ENCODE results near the gene SLC9A3. TPM values are rescaled to one million over a fixed set of nuclear protein-coding genes. Genes with fewer than 3 reads are reported as not detected.

SLC9A3 gene
- total RNA-seq, 1 experiment from 2014 or later: 0.85 TPM

GRCh38 chr5:568061-568781 is 44.0 kb upstream of the SLC9A3 start:
- Mint-ChIP-seq H3K4me1 (peaks cover 6 to 12% of the 10 kb centered on the region in 2 experiments), H3K27me3 (ENCODE audit: low read depth) (peaks cover 35% of the 10 kb centered on the region), H3K27ac (no peak overlapping the region), H3K4me3 (no peak overlapping the region; a peak in 1 of 5 replicates), H3K9me3 (peaks cover 0 to 3% of the 10 kb centered on the region in 2 experiments; a peak in 1 of 5 replicates), H3K36me3 (ENCODE audit: insufficient read depth in 1 of 3, low read depth in 3 of 3) (no peaks in the 10 kb centered on the region)
- Histone ChIP-seq H3K23me2 (ENCODE audit: insufficient read length, low read depth, low read length, poor library complexity, severe bottlenecking) (no peaks in the 10 kb centered on the region), H3K56ac (ENCODE audit: insufficient read length, low read depth, low read length) (no peak overlapping the region), H4K5ac (ENCODE audit: insufficient read length, low read depth, low read length) (no peak overlapping the region), H3K4me1 (ENCODE audit: insufficient read depth, low read length) (no peaks in the 10 kb centered on the region), H4K91ac (ENCODE audit: insufficient read length, low read depth, low read length) (no peak overlapping the region), H3K4me2 (ENCODE audit: insufficient read depth, insufficient read length, low read length) (no peak overlapping the region), H4K20me1 (ENCODE audit: control insufficient read depth, insufficient read depth, insufficient read length) (no peaks in the 10 kb centered on the region), H3K18ac (ENCODE audit: insufficient read length, low read depth, low read length) (no peak overlapping the region), H3K23ac (ENCODE audit: insufficient read length, low read depth, low read length) (no peak overlapping the region), H4K8ac (replicated peaks; ENCODE audit: insufficient read length, low read depth, low read length) (no peak overlapping the region), H2BK15ac (ENCODE audit: low read depth, low read length) (no peak overlapping the region), H3K27ac (ENCODE audit: insufficient read length, low read depth, low read length) (no peak overlapping the region), H2BK20ac (ENCODE audit: low read depth, low read length, poor library complexity, severe bottlenecking) (no peak overlapping the region), H3K9me3 (ENCODE audit: control insufficient read depth, low read depth, low read length) (no peaks in the 10 kb centered on the region), H2AK5ac (ENCODE audit: insufficient read length, low read length) (no peak overlapping the region), H3T11ph (ENCODE audit: low read length) (no peak overlapping the region), H3K27me3 (ENCODE audit: insufficient read depth, low read length) (peaks cover 2% of the 10 kb centered on the region; the same call in 1 of the 2 replicates), H3K79me1 (ENCODE audit: insufficient read depth, low read depth, low read length, poor library complexity, severe bottlenecking) (no peaks in the 10 kb centered on the region), H2AFZ (ENCODE audit: low read length) (no peak overlapping the region), H3K4ac (ENCODE audit: low read depth, low read length) (no peak overlapping the region), H3K14ac (ENCODE audit: insufficient read depth, low read length) (no peak overlapping the region), H3K9ac (ENCODE audit: extremely low read depth, insufficient read length, low read length) (no peak overlapping the region), H2BK5ac (ENCODE audit: insufficient read length, low read length) (no peak overlapping the region), H3K79me2 (ENCODE audit: insufficient read depth, low read length) (no peaks in the 10 kb centered on the region), H2BK120ac (ENCODE audit: low read depth, low read length, poor library complexity, severe bottlenecking) (no peak overlapping the region), H2BK12ac (ENCODE audit: insufficient read length, low read depth, low read length) (no peak overlapping the region)
- TF ChIP-seq CTCF (conservative IDR thresholded peaks at IDR 0.05): no peak
- DNase-seq: no peak
- no CpG with 5 or more reads among the region's 27 CpGs for WGBS (ENCODE audit: extremely low coverage, insufficient read length, low lambda C conversion rate)

Measured in H9 (cell line).